Right lobe of liver (tissue), 4 donors: ENCODE data around the gene FMN1.

Experiments
- CTCF ChIP-seq, 4 donors: fragments of 200-600 bp in 3 of 4; fragments of 450-650 bp in 1 of 4; IDR thresholded peaks; one replicate each; pipeline versions ENCODE4 v1.5.1 to v1.8.0; 2016 to 2022; ENCODE audit warnings: antibody characterized with exemption in 4 of 4, mild to moderate bottlenecking in 2 of 4
- POLR2A ChIP-seq: fragments of 450-650 bp; IDR thresholded peaks from one replicate; pipeline ENCODE4 v1.6.1; 2017; ENCODE audit warnings: antibody characterized with exemption, mild to moderate bottlenecking
- donor health status: DM: no; HTN: no; CAD: no.
- donor health status: DM: no; HTN: no; CAD: no.
- donor health status: DM: no; HTN: yes; CAD: no.

- TF ChIP-seq CTCF (IDR thresholded peaks at IDR 0.05) (no peak), POLR2A (no peak)
Measured at GRCh38 chr15:33236841-33237509, 42.5 kb upstream of the FMN1 start.
